Left ventricle myocardium superior (tissue), 1 donor: Measurements from ENCODE around the gene EIF5. TPM values are rescaled to one million over a fixed set of nuclear protein-coding genes. Genes with fewer than 3 reads are reported as not detected.

Experiments
- ATAC-seq: fragments of 200-7000 bp; cut with Tn5 transposase; one replicate; pipeline ENCODE4 v1.9.1; 2020; ENCODE audit warnings: mild to moderate bottlenecking, moderate library complexity
- DNase-seq: peaks from one replicate; pipeline ENCODE4 v3.0.0-alpha.2; 2020
- intact Hi-C: fragments of 100-400 bp; cut with micrococcal nuclease; formaldehyde crosslinking; loops from one replicate; pipeline ENCODE4 v1.11.0; 2022
- total RNA-seq: library from RNA; stranded (reverse); fragmentation: NEBNext Ultra II Directional; extraction: Animal tissue kit (Norgen Biotek cat#: 25700); gene quantifications from one replicate; pipeline ENCODE4 v1.2.1, GENCODE V29; 2021
- donor health status: DM: no; HTN: yes; CAD: no; lungs with severe emphysema.

Gene EIF5
- total RNA-seq, 1 donor from 2014 or later: 240 TPM

GRCh38 chr14:103385929-103386712, 52.1 kb downstream of the EIF5 start:
- intact Hi-C loops: no loop called here
- ATAC-seq (peak; percentile 23), DNase-seq (no peak)

GRCh38 chr14:103386713-103387329, 52.8 kb downstream of the EIF5 start:
- intact Hi-C loops: no loop called here

GRCh38 chr14:103388664-103389063, 54.6 kb downstream of the EIF5 start:
- DNase-seq: no peak
- intact Hi-C loops: no loop called here
- no peak for ATAC-seq

More at GRCh38 chr14:103386713-103387329, 52.8 kb downstream of the EIF5 start:
- DNase-seq (no peak), ATAC-seq (no peak)

GRCh38 chr14:103390605-103391004, 56.6 kb downstream of the EIF5 start:
- ATAC-seq: no peak
- no peak for DNase-seq
- intact Hi-C loops: no loop called here

GRCh38 chr14:103391048-103391447, 57.0 kb downstream of the EIF5 start:
- peak; percentile 7 for ATAC-seq
- intact Hi-C loops: no loop called here

GRCh38 chr14:103392106-103392505, 58.1 kb downstream of the EIF5 start:
- DNase-seq (no peak), ATAC-seq (no peak)
- intact Hi-C loops: no loop called here

More at GRCh38 chr14:103391048-103391447, 57.0 kb downstream of the EIF5 start:
- no peak for DNase-seq

- DNase-seq: no peak
- intact Hi-C loops: no loop called here
- ATAC-seq: no peak
Observed at GRCh38 chr14:103392572-103392971, 58.5 kb downstream of the EIF5 start.

- intact Hi-C loops: no loop called here
- ATAC-seq (peak; percentile 22), DNase-seq (no peak)
Observed at GRCh38 chr14:103393070-103393469, 59.0 kb downstream of the EIF5 start.

GRCh38 chr14:103393676-103394626, 59.9 kb downstream of the EIF5 start:
- intact Hi-C loops: no loop called here
- no peak for DNase-seq
- ATAC-seq: peak; percentile 59

Other genes with a start within 250 kb of the EIF5 start
- gene EXOC3L4, start 239.5 kb upstream of the EIF5 start, total RNA-seq: 0.42 TPM
- gene TNFAIP2, start 210.8 kb upstream of the EIF5 start, total RNA-seq: 50.5 TPM
- gene MARK3, start 51.2 kb downstream of the EIF5 start, total RNA-seq: 127 TPM
- gene CKB, start 188.6 kb downstream of the EIF5 start, total RNA-seq: 533 TPM
- 5.5 TPM for gene TRMT61A, start 195.0 kb downstream of the EIF5 start, total RNA-seq
- gene BAG5, start 228.4 kb downstream of the EIF5 start, total RNA-seq: 16.4 TPM
- gene COA8, start 228.7 kb downstream of the EIF5 start, total RNA-seq: 56.2 TPM